NCI-H2227 treated with DMSO at 0.1 percent for 48 hours (cell line): ENCODE results near the gene CHRNA4.

Experiments
- DNase-seq: peaks from one replicate; lab custom pipeline; 2025; lab: John Stamatoyannopoulos, UW

Gene CHRNA4

GRCh38 chr20:63333241-63333836 is 27.8 kb downstream of the CHRNA4 start:
- no peak for DNase-seq

GRCh38 chr20:63332488-63333240 is 28.5 kb downstream of the CHRNA4 start:
- no peak for DNase-seq

GRCh38 chr20:63331741-63332400 is 29.3 kb downstream of the CHRNA4 start:
- no peak for DNase-seq

GRCh38 chr20:63330940-63331339 is 30.2 kb downstream of the CHRNA4 start:
- no peak for DNase-seq

GRCh38 chr20:63330084-63330760 is 30.9 kb downstream of the CHRNA4 start:
- DNase-seq, result no peak

GRCh38 chr20:63329331-63330083 is 31.6 kb downstream of the CHRNA4 start:
- no peak for DNase-seq

GRCh38 chr20:63328718-63329275 is 32.4 kb downstream of the CHRNA4 start:
- no peak for DNase-seq

GRCh38 chr20:63328026-63328700 is 33.0 kb downstream of the CHRNA4 start:
- no peak for DNase-seq

GRCh38 chr20:63327231-63327745 is 33.9 kb downstream of the CHRNA4 start:
- no peak for DNase-seq

- DNase-seq, result no peak
These were observed 34.6 kb downstream of the CHRNA4 start for GRCh38 chr20:63326314-63327230.

- DNase-seq, result no peak
These were observed 35.4 kb downstream of the CHRNA4 start for GRCh38 chr20:63325554-63326313.

GRCh38 chr20:63325021-63325471 is 36.1 kb downstream of the CHRNA4 start:
- no peak for DNase-seq

GRCh38 chr20:63323357-63323981 is 37.7 kb downstream of the CHRNA4 start:
- DNase-seq, result no peak

GRCh38 chr20:63322933-63323273 is 38.2 kb downstream of the CHRNA4 start:
- DNase-seq, result no peak

GRCh38 chr20:63322146-63322932 is 38.8 kb downstream of the CHRNA4 start:
- DNase-seq, result no peak

- DNase-seq, result no peak
These were observed 39.9 kb downstream of the CHRNA4 start for GRCh38 chr20:63321148-63321831.

- DNase-seq, result no peak
These were observed 40.5 kb downstream of the CHRNA4 start for GRCh38 chr20:63320616-63321147.
